Nephron (organoid): Measurements from ENCODE around the gene PRKCH.
A peak's percentile ranks its signal among the peaks of the same experiment; 100 is the strongest.

ENCODE experiments used
- H3K27ac Mint-ChIP-seq, 3 experiments: 2 replicates each; pipeline ENCODE4 v1.8.0; 2020; ENCODE audit warnings: mixed read lengths in 3 of 3, mild to moderate bottlenecking in 2 of 3, moderate library complexity in 1 of 3
- H3K27me3 Mint-ChIP-seq: 2 replicates; pipeline ENCODE4 v1.8.0; 2021; ENCODE audit warnings: low read depth, mild to moderate bottlenecking, moderate library complexity, mixed read lengths
- H3K36me3 Mint-ChIP-seq: 2 replicates; pipeline ENCODE4 v1.8.0; 2020; ENCODE audit warnings: low read depth, mixed read lengths
- H3K4me1 Mint-ChIP-seq: 2 replicates; pipeline ENCODE4 v1.8.0; 2020; ENCODE audit warnings: mixed read lengths
- H3K4me3 Mint-ChIP-seq, 3 experiments: 2 replicates each; pipeline ENCODE4 v1.8.0; 2020; ENCODE audit warnings: mild to moderate bottlenecking in 3 of 3, mixed read lengths in 3 of 3, moderate library complexity in 2 of 3
- H3K9me3 Mint-ChIP-seq: 2 replicates; pipeline ENCODE4 v1.8.0; 2020; ENCODE audit warnings: mixed read lengths
- CTCF ChIP-seq, 3 experiments: fragments of 200-600 bp; sonication (generic); IDR thresholded peaks; one replicate each; pipeline ENCODE4 v1.5.0; 2021; ENCODE audit warnings: antibody characterized with exemption in 3 of 3; ENCODE audit not compliant: unreplicated experiment in 3 of 3

PRKCH gene

DNA sequence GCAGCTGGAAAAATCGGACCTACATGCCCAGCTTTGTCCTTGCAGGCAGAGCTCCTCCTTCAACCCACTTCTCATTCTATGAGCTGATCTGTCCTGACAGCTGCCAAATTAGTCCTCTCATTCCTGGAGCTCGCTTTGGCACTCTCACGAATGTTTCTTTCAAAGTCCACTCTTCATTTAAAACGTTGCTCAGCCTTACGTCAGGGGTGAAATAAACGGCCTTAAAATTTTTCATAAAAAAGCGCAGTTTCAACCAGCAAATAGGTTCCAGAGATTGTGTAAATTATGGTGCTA, 253.1 kb downstream of the PRKCH start:
- Mint-ChIP-seq H3K27ac (no peak overlapping the region), H3K9me3 (no peaks in the 10 kb centered on the region), H3K4me3 (no peak overlapping the region), H3K27me3 (peaks cover 14% of the 10 kb centered on the region), H3K36me3 (no peaks in the 10 kb centered on the region), H3K4me1 (peaks cover 41% of the 10 kb centered on the region)
- no peak for TF ChIP-seq CTCF (IDR thresholded peaks at IDR 0.05; ENCODE audit: unreplicated experiment in 3 of 3)

DNA sequence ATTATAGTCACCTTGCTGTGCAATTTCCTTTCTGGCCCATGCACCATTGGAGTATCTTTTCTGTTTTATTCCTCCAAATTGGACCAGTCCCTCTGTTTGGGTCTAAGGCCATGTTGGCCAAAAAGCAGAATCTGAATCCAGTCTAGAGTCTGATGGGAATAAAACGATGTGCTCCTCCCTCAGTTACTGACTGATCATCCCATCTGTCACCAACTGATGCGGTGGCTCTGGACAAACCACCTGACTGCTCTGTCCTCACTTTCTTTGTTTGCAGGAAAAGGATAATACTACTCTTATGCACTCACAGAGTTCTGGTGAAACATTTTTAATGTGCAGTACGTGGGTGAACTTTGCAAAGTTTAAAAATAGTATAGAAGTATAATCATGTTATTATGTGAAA, 253.7 kb downstream of the PRKCH start:
- Mint-ChIP-seq H3K4me1 (peaks cover 34% of the 10 kb centered on the region), H3K27me3 (peaks cover 8% of the 10 kb centered on the region), H3K36me3 (no peaks in the 10 kb centered on the region)

DNA sequence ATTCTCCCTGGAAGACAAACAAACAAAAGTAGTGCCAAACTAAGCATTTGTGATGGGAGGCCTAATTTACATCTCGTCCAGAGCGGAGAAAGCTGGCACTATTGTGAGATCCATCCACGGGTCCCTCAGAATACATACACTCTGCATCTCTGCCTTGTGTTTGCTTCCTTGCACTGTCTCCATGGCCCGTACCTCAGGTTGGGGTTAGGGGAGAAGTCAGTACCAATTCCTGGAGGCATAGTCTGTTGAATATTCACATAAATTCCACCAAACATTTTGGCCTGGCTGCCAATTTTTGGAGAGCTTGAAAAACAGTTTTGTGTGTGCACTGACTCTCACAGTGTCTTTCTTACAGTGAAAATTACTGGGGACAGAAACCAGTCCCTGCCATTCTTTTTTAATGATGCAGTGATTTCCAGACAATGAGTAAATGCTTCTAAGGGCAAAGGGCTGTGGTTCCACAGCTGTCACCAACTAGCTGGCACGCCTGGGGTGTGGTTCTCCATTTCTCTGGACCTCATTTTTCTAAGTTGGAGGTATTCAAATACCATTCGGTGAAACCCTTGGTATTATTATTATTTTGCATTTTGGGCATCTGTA, 254.3 kb downstream of the PRKCH start:
- Mint-ChIP-seq H3K27ac (no peak overlapping the region), H3K4me3 (no peak overlapping the region)

More for the DNA sequence above, 253.7 kb downstream of the PRKCH start:
- Mint-ChIP-seq H3K9me3 (no peaks in the 10 kb centered on the region), H3K4me3 (no peak overlapping the region), H3K27ac (no peak overlapping the region)
- TF ChIP-seq CTCF (IDR thresholded peaks at IDR 0.05; ENCODE audit: unreplicated experiment in 3 of 3), result no peak

GRCh38 chr14:61577506-61577931, 256.1 kb downstream of the PRKCH start:
- Mint-ChIP-seq H3K36me3 (no peaks in the 10 kb centered on the region), H3K4me3 (no peak overlapping the region), H3K27me3 (peaks cover 4% of the 10 kb centered on the region), H3K9me3 (no peaks in the 10 kb centered on the region), H3K4me1 (peaks cover 38% of the 10 kb centered on the region), H3K27ac (peak overlapping the region in 1 of 3 experiments; percentile 2)
- TF ChIP-seq CTCF (IDR thresholded peaks at IDR 0.05; ENCODE audit: unreplicated experiment in 3 of 3), result no peak

More for the DNA sequence above, 254.3 kb downstream of the PRKCH start:
- H3K9me3 Mint-ChIP-seq, result no peaks in the 10 kb centered on the region
- TF ChIP-seq CTCF (IDR thresholded peaks at IDR 0.05; ENCODE audit: unreplicated experiment in 3 of 3), result no peak
- H3K36me3 Mint-ChIP-seq, result no peaks in the 10 kb centered on the region
- H3K27me3 Mint-ChIP-seq, result peaks cover 4% of the 10 kb centered on the region
- peaks cover 32% of the 10 kb centered on the region for H3K4me1 Mint-ChIP-seq

GRCh38 chr14:61578745-61579144, 257.4 kb downstream of the PRKCH start:
- Mint-ChIP-seq H3K27ac (no peak overlapping the region), H3K27me3 (peaks cover 4% of the 10 kb centered on the region), H3K36me3 (no peaks in the 10 kb centered on the region), H3K4me3 (no peak overlapping the region), H3K9me3 (no peaks in the 10 kb centered on the region), H3K4me1 (peaks cover 30% of the 10 kb centered on the region)
- TF ChIP-seq CTCF (IDR thresholded peaks at IDR 0.05; ENCODE audit: unreplicated experiment in 3 of 3), result no peak

GRCh38 chr14:61581340-61581739, 260.0 kb downstream of the PRKCH start:
- peak overlapping the region; percentile 12 to 81 (median 39) for H3K27ac Mint-ChIP-seq
- H3K36me3 Mint-ChIP-seq, result no peaks in the 10 kb centered on the region
- no peak for TF ChIP-seq CTCF (IDR thresholded peaks at IDR 0.05; ENCODE audit: unreplicated experiment in 3 of 3)
- H3K4me3 Mint-ChIP-seq, result no peak overlapping the region
- H3K9me3 Mint-ChIP-seq, result no peaks in the 10 kb centered on the region
- H3K27me3 Mint-ChIP-seq, result no peaks in the 10 kb centered on the region
- H3K4me1 Mint-ChIP-seq, result peaks cover 29% of the 10 kb centered on the region
